K562 treated with DMSO at 1 percent for 12 hours (cell line): ENCODE data around the gene STAT2. TPM values are rescaled to one million over a fixed set of nuclear protein-coding genes. Genes with fewer than 3 reads are reported as not detected.

Experiments used
- total RNA-seq: library from RNA; unstranded; fragments of 300-600 nt; gene quantifications from 2 replicates; pipeline ENCODE4 v1.2.3, GENCODE V29; 2022; ENCODE audit not compliant: insufficient read depth

STAT2 gene
- 25.6 and 60.4 TPM in 2 replicates for total RNA-seq

DNA sequence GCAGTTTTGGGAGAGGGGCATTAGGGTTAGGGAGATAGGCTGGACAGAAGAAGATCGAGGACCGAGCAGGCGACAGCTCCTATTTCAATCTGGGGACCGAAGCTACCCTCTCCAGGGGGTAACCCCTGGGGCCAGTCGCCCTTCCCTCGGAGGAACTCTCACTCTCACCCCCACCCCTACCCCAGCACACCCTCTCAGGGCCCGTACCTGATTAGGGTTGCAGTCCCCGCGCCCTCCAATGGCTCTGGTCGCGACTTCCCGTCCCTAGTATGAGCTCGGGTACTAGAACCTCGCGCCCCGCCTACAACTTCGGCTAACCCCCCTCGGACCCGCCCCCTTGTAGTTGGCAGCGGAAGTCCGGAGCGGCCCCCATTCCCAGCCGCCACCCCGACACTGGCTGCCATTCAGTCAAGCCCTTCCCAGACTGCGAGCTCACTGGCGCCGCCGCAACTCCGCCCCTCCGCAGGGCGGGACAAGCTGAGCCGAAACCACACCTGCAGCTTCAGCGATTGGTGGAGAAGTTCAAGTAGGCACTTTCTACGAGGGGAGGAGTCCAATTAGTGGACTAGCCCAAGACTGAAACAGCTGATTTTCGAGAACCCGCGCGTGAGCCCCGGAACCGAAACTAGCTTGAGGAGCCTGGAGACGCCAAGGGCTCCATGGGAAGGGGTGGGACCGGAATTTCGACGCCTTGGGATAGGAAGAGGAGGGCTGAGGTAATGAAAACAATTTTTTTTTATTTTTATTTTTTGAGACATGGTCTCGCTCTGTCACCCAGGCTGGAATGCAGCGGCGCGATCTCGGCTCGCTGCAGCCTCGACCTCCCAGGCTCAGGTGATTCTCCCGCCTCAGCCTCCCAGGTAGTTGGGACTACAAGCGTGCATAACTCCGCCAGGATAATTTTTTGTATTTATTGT lies at the start of gene STAT2:
Gene STAT2 (minus strand): TSS at position 257 of the 917 bp plus-strand sequence. CDS start 3,536 bp downstream, outside the sequence.

GRCh38 chr12:56362130-56363059 lies 2.5 kb upstream of the STAT2 start, which contains the start of gene APOF:
TSS of gene APOF (minus strand) at chr12:56362857. CDS start at chr12:56362745, 112 bp downstream.

GRCh38 chr12:56338308-56339157 lies 21.4 kb downstream of the STAT2 start, which contains the start of gene IL23A:
TSS of gene IL23A (plus strand) at chr12:56338884. CDS start at chr12:56339045, 161 bp downstream.

GRCh38 chr12:56333679-56334489 lies 26.0 kb downstream of the STAT2 start, which contains the start of gene PAN2:
TSS of gene PAN2 (minus strand) at chr12:56334000. CDS start at chr12:56333094, 906 bp downstream.

GRCh38 chr12:56315622-56316473 lies 44.1 kb downstream of the STAT2 start, which contains the start of gene CNPY2:
TSS of gene CNPY2 (minus strand) at chr12:56315988. CDS start at chr12:56315217, 771 bp downstream.

DNA sequence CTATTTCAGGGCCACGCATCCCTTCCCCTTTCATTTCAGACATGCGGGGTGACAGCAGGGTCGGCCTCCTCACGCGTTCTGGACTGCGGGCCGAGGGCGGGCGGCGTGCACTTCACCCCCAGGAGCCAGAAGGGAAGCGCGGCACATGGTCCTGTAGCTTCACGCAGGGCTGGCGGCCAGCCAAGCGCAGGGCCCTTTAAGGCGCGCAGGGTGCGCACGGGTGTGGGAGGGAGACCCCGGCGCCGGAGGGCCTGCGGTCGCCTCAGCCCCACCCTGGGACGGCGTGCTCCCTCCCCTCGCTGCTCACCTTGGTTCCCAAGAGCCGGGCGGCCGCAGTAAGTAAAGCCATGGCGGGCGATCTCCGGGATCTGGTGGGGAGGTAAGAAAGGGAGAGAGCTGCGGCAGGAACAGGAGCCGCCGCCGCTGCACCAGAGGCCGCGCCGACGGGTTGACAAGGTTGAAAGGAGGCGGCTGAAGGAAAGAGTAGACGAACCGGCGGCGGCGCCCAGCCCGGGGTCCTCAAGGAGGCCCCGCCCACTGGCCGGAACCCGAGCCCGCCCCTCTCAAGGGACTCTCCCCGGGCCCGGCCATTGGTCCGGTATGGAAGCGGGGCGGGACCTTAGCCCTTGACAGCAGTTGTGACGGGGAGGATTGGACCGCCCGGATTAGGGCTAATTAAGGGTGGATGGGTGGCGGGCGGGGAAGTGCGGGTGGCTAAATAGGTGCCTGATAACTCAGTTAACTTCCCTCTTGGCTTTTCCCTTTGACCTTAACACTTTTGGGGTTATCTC lies 59.9 kb downstream of the STAT2 start, which contains the start of gene CS:
Gene CS (minus strand): TSS at position 478 of the 791 bp plus-strand sequence. CDS start 129 bp downstream, at position 349.

Other genes starting within 250 kb of the STAT2 start
- gene RPL41, start 243.5 kb downstream of the STAT2 start, total RNA-seq: 3,882 and 7,413 TPM in 2 replicates
- 3.0 and 6.0 TPM in 2 replicates for gene ZC3H10, start 241.8 kb downstream of the STAT2 start, total RNA-seq
- 118 and 171 TPM in 2 replicates for gene ESYT1, start 231.8 kb downstream of the STAT2 start, total RNA-seq
- 39.6 and 50.9 TPM in 2 replicates for gene MYL6B, start 207.5 kb downstream of the STAT2 start, total RNA-seq
- 825 and 1,302 TPM in 2 replicates for gene MYL6, start 201.7 kb downstream of the STAT2 start, total RNA-seq
- gene SMARCC2, start 170.6 kb downstream of the STAT2 start, total RNA-seq: 21.7 and 70.9 TPM in 2 replicates
- gene RNF41, start 138.2 kb downstream of the STAT2 start, total RNA-seq: 21.4 and 47.7 TPM in 2 replicates
- 41.0 and 51.8 TPM in 2 replicates for gene NABP2, start 135.8 kb downstream of the STAT2 start, total RNA-seq
- not detected in 2 replicates for gene SLC39A5, start 130.1 kb downstream of the STAT2 start, total RNA-seq
- gene ANKRD52, start 101.7 kb downstream of the STAT2 start, total RNA-seq: 9.6 and 33.7 TPM in 2 replicates
- gene COQ10A, start 93.2 kb downstream of the STAT2 start, total RNA-seq: 43.3 and 62.5 TPM in 2 replicates
- gene CS, start 59.8 kb downstream of the STAT2 start, total RNA-seq: 81.3 and 200 TPM in 2 replicates
- gene CNPY2, start 44.1 kb downstream of the STAT2 start, total RNA-seq: 79.7 and 93.3 TPM in 2 replicates
- gene PAN2, start 26.1 kb downstream of the STAT2 start, total RNA-seq: 12.5 and 26.6 TPM in 2 replicates
- 13.7 and 23.5 TPM in 2 replicates for gene IL23A, start 21.2 kb downstream of the STAT2 start, total RNA-seq
- gene APOF, start 2.8 kb upstream of the STAT2 start, total RNA-seq: not detected in 2 replicates
- gene TIMELESS, start 89.3 kb upstream of the STAT2 start, total RNA-seq: 20.4 and 51.5 TPM in 2 replicates
- not detected in 2 replicates for gene MIP, start 94.5 kb upstream of the STAT2 start, total RNA-seq
- gene SPRYD4, start 108.5 kb upstream of the STAT2 start, total RNA-seq: 0.66 and 1.9 TPM in 2 replicates
- not detected in 2 replicates for gene GLS2, start 128.1 kb upstream of the STAT2 start, total RNA-seq
- 0.35 and 1.0 TPM in 2 replicates for gene RBMS2, start 161.7 kb upstream of the STAT2 start, total RNA-seq